VCaP (cell line): ENCODE measurements around the gene ADGRV1.

Experiments
- H3K27ac ChIP-seq: fragments of 450-650 bp; 2 replicates; pipeline ENCODE4 v1.5.1; 2017
- CTCF ChIP-seq: fragments of 450-650 bp; conservative IDR thresholded peaks from 2 replicates; pipeline ENCODE4 v1.5.1; 2017; ENCODE audit warnings: mild to moderate bottlenecking, moderate library complexity

Gene ADGRV1

GRCh38 chr5:91098541-91098940 is 539.9 kb downstream of the ADGRV1 start:
- TF ChIP-seq CTCF = no peak
- no peak overlapping the region for H3K27ac ChIP-seq

GRCh38 chr5:91101600-91102379 is 543.2 kb downstream of the ADGRV1 start:
- peak; percentile 92 for TF ChIP-seq CTCF
- H3K27ac ChIP-seq = peak overlapping the region; percentile 65

- peak overlapping the region; percentile 65; the same call in 1 of the 2 replicates for H3K27ac ChIP-seq
- no peak for TF ChIP-seq CTCF
These were observed 544.9 kb downstream of the ADGRV1 start for GRCh38 chr5:91103353-91104061.

GRCh38 chr5:91104062-91104448 is 545.5 kb downstream of the ADGRV1 start:
- no peak for TF ChIP-seq CTCF
- no peak overlapping the region for H3K27ac ChIP-seq

- TF ChIP-seq CTCF = no peak
- no peak overlapping the region for H3K27ac ChIP-seq
These were observed 548.4 kb downstream of the ADGRV1 start for GRCh38 chr5:91106842-91107511.

GRCh38 chr5:91109634-91110033 is 551.0 kb downstream of the ADGRV1 start:
- H3K27ac ChIP-seq = no peak overlapping the region
- TF ChIP-seq CTCF = no peak

GRCh38 chr5:91110686-91111085 is 552.1 kb downstream of the ADGRV1 start:
- H3K27ac ChIP-seq = 0 out of 2 replicates have a peak overlapping the region, but pooled peaks have one; percentile 6
- TF ChIP-seq CTCF = no peak
